ENCODE measurements around the gene ZDHHC14.

ZDHHC14 gene

DNA sequence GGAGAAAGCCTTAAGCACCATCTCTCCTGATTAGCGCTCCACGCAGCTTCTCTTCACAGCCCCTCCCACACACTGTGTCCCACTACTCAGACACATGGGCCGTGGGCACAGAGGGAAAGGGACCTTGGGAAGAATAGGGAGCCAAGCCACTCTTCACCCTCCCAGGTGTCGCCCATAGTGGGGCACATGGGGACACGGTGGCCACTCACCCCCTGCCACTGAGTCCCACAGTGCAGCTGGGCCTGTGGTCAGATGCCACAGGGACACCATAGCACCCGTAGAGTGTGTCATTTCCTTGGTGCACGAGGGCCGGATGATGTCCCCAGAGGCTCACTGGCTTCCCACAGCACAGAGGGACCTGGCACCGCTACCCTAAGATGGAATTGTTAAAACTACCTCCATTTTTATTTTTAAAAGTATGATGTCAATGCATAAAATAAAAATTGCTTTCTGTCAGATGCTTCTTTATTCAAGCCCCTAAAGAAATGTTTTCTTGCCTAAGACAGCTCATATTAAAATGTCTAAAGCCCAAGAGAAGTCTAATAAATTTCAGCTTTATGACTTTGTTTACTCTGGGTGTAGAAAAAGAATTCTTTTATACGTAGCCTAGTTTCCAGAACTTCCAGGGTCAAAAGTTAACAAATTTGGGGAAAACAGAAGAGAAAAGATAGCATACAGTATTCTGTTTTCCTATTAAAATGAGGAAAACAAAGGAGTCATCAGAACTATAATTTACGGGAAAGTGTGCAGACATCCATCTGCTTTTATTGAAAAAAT lies 251.0 kb downstream of the ZDHHC14 start:
- DNase-seq (ENCODE audit: low spot score): no peak
- TF ChIP-seq, protein P1, sequence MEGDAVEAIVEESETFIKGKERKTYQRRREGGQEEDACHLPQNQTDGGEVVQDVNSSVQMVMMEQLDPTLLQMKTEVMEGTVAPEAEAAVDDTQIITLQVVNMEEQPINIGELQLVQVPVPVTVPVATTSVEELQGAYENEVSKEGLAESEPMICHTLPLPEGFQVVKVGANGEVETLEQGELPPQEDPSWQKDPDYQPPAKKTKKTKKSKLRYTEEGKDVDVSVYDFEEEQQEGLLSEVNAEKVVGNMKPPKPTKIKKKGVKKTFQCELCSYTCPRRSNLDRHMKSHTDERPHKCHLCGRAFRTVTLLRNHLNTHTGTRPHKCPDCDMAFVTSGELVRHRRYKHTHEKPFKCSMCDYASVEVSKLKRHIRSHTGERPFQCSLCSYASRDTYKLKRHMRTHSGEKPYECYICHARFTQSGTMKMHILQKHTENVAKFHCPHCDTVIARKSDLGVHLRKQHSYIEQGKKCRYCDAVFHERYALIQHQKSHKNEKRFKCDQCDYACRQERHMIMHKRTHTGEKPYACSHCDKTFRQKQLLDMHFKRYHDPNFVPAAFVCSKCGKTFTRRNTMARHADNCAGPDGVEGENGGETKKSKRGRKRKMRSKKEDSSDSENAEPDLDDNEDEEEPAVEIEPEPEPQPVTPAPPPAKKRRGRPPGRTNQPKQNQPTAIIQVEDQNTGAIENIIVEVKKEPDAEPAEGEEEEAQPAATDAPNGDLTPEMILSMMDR (IDR thresholded peaks at IDR 0.05; ENCODE audit: extremely low read depth, missing control alignments): no peak

GRCh38 chr6:157632821-157633220 lies 251.8 kb downstream of the ZDHHC14 start:
- TF ChIP-seq, protein P1 (IDR thresholded peaks at IDR 0.05; ENCODE audit: extremely low read depth, missing control alignments): no peak
- no peak for DNase-seq (ENCODE audit: low spot score)

- TF ChIP-seq, protein P1 (IDR thresholded peaks at IDR 0.05; ENCODE audit: extremely low read depth, missing control alignments): no peak
- no peak for DNase-seq (ENCODE audit: low spot score)
These were observed 253.6 kb downstream of the ZDHHC14 start for GRCh38 chr6:157634546-157634945.

GRCh38 chr6:157635388-157636244 lies 254.6 kb downstream of the ZDHHC14 start:
- TF ChIP-seq, protein P1 (IDR thresholded peaks at IDR 0.05; ENCODE audit: extremely low read depth, missing control alignments): no peak
- no peak for DNase-seq (ENCODE audit: low spot score)

GRCh38 chr6:157637516-157637915 lies 256.5 kb downstream of the ZDHHC14 start:
- TF ChIP-seq, protein P1 (IDR thresholded peaks at IDR 0.05; ENCODE audit: extremely low read depth, missing control alignments): no peak
- no peak for DNase-seq (ENCODE audit: low spot score)

GRCh38 chr6:157637941-157638662 lies 257.1 kb downstream of the ZDHHC14 start:
- TF ChIP-seq, protein P1 (IDR thresholded peaks at IDR 0.05; ENCODE audit: extremely low read depth, missing control alignments): no peak
- no peak for DNase-seq (ENCODE audit: low spot score)
